Stimulated activated CD8-positive, alpha-beta memory T cell treated with anti-CD3 and anti-CD28 coated beads, Interleukin-7, amount 100 ng/mL, for 1 hour (primary cell): Measurements from ENCODE around the gene GABRR1.

ENCODE experiments used
- DNase-seq, 2 donors: peaks; one replicate each; pipeline ENCODE4 v3.0.0-alpha.2; 2020; ENCODE audit warnings: low read depth in 2 of 2

GABRR1 gene

DNA sequence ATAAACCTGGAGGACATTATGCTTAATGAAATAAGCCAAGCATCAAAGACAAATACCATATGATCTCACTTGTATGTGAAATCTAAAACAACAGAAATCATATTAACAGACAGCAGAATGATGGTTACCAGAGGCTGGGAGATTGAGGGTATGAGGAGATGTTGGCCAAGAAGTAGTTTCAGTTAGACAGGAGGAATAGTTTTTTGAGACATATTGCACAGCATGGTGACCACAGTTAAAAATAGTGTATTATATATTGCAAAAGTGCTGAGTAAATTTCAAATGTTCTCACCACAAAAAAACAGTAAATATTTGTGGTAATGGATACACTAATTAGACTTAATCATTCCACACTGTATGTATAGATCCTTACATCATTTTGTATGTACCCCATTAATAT is 1.8 kb downstream of the GABRR1 start:
- no peak for DNase-seq

GRCh38 chr6:89214197-89214596 is 3.0 kb downstream of the GABRR1 start:
- DNase-seq: no peak

DNA sequence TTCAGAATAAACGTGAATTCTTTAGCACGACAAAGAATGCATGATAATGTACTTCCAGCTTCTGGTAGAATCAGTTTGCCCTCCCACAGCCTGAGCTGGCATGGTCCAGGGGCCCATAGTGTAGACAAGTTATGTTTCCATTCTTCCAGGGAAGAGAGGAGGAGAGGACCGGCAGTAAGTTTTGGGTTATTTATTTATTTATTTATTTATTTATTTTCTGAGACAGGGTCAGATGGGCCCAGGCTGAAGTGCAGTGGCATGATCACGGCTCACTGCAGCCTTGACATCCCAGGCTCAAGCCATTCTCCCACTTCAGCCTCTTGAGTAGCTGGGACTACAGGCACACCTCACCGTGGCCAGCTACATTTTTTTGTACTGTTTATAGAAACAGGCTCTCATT is 4.7 kb downstream of the GABRR1 start:
- DNase-seq: no peak

- DNase-seq: no peak
These were observed 7.7 kb downstream of the GABRR1 start for GRCh38 chr6:89209457-89209856.

GRCh38 chr6:89208551-89208950 is 8.6 kb downstream of the GABRR1 start:
- no peak for DNase-seq

GRCh38 chr6:89205819-89206218 is 11.3 kb downstream of the GABRR1 start:
- DNase-seq: no peak

DNA sequence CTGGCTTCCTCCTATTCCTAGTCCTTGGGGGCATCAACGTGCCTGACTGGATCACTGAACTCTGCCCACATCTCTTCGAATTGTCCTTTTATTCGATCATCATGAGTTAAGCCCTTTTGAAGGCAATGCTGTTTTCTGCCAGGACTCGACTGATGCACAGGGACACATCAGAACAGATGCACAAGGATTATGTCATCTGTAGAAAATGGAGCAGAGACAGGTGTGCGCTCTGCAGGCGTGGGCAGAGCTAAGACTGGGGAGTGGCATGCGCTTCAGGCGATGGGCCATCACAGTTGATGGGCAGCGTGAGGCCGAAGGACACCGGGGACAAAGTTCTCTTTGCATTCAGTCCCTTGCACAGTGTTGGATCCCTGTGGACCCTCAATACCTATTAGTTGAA is 13.1 kb downstream of the GABRR1 start:
- no peak for DNase-seq

DNA sequence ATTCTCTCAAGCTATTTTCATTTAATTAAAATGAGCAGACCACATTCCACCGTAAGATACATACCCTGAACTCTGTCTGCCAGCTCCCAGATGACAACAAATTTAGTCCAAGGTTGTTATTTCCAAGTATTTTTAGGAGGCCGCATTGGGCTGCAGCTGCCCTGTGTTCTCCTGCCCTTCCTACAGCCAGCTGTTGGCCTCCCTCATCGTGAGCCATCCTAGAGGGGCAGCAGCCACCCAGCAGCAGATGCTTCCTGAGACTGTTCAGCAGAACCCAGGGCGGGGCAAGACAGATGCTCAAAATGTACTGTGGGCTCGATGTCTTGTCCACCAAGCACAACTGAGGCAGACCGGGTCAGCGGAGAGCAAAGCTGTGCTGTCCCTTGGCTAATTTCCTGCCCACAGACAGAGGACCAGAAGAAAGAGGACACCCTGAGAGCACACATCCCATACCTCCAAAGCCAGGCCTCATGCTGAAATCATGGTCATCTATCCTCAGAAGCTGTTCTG is 16.4 kb downstream of the GABRR1 start:
- DNase-seq: no peak

- DNase-seq: no peak
These were observed 17.6 kb downstream of the GABRR1 start for GRCh38 chr6:89199579-89199978.

DNA sequence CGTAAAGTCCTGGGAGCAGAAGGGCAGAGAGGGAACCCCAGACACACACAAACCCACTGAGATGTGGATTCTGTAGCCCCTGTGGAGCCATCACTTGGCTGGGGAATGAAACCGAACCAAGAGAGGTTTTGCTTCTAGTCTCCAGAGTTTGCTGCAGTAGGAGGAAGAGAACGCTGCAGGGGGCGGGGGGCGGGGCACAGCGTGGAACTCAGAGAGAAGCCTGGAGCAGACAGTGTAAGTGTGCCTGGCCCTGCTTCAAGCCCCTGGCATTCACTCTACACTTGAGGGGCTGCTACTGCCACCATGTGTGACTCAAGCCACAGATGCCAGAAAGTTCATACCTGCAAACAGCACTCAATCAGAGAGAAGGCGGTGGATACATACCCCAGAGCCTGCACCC is 18.9 kb downstream of the GABRR1 start:
- no peak for DNase-seq

GRCh38 chr6:89197141-89197540 is 20.0 kb downstream of the GABRR1 start:
- no peak for DNase-seq

- no peak for DNase-seq
These were observed 22.6 kb downstream of the GABRR1 start for GRCh38 chr6:89194559-89194958.

DNA sequence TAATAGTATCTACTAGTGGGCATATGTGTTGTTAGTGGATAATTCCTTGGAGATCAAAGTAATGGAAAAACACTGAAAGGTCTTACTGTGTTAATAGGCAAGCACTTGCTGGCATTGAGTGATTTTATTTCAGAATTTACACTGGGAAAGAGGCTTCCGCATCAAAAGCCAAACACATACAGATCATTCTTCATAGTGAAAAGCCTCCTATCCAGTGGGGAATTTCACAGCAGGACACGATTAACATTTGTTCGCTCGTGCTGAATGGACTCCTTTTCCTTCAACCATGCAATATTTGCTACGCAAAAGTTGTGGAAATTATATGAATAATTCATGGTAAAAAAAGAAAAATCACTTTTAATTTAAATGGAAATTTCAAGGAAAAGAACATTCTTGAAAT is 26.4 kb downstream of the GABRR1 start:
- no peak for DNase-seq

DNA sequence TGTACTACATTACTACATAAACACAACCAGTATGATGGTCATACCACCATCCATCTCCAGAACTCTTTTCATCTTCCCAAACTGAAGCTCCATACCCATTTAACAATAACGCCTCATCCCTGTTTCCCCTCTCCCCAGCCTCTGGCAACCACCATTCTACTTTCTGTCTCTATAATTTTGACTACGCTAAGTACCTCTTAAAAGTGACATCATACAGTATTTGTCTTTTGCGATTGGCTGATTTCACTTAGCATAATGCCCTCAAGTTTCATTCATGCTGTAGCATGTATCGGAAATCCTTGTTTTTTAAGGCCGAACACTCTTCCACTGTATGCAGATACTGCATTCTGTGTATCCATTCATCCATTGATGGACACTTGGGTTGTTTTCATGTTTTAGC is 29.7 kb downstream of the GABRR1 start:
- no peak for DNase-seq

DNA sequence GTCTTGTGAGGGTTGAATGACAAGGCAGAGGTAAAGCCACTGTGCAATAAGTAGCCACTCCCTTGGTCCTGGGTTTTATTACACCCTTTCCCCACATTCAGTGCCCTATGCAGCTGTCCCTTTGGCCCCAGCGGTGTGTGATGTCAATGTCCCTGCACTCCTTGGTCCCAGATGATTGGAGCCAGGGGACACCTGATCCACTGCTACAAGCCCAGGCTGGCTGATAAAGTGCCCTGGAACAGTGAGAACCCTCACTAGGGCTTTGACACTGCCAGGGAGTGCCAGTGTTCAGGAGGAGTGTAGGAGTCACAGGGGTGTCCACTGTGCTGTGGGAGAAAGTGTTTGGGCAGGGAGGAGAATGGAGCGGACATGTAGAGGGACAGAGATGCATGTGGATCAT is 30.4 kb downstream of the GABRR1 start:
- no peak for DNase-seq

DNA sequence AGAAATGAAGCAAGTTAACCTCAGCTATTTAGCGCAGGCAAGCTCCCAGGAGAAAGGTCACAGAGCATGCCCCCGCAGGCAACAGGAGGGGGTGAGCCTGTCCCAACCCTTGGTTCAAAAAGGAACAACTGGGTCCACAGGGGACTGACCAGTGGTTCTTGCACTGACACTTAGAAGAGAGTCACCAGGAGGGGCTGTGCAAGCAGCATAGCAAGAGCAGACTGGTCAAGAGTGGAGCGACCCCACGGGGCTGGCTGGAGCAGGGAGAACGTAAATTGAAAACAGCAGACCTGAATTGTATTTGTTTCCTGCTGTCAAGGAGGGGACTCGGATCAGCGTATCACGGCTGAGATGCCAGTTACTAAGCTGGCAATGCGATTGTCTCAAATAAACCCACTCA is 32.8 kb downstream of the GABRR1 start:
- DNase-seq: no peak

DNA sequence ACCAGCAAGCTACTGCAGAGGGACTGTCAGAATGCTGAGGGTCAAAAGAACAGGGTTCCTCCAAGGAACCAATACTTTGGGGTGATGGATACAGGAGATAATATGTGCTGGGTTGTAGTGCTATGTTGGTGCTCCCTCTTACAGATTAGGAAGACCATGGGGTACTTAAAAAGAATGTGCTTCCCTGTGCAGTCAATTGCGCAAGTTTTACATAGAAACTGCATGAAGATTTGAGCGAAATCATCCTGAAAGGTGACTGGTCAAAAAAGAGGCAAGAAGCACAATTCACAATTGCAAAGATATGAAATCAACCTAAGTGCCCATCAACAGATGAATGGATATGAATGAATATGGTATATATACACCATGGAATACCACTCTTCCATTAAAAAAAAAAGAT is 33.9 kb downstream of the GABRR1 start:
- DNase-seq: no peak

DNA sequence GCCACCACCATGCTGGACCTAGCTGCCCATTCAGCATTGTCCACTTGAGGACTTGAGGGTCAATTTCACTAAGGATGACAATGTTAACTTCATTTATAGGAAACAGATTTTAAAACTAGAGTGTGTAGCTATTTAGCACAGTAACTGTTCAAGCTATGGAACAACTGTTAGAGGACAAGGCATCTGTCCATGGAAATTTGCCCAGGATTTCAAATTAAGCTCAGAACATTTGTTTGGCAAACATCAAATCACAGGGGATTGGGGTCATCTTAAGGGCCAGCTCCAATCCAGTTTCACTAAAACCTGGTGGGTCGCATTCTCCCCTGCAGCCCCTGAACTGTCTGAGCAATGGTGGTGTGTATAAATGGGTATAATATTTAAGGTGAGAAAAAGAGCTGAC is 36.2 kb downstream of the GABRR1 start:
- DNase-seq: no peak

DNA sequence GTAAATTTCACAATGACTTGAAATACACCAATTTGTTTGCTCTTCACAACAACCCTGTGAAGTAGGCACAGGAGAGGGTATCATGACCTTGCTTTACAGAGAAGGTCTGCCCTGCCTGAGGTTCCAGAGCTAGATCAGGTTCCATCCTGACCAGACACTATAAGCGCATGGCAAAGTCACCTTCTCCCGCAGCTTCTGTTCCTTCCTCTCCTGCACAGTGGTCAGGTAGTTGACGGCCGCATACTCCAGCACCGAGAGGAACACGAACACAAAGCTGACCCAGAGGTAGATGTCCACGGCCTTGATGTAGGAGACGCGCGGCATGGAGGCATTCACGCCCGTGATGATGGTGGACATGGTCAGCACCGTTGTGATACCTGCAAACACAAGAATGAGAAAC is 37.0 kb downstream of the GABRR1 start:
- DNase-seq: no peak

- no peak for DNase-seq
These were observed 43.5 kb downstream of the GABRR1 start for GRCh38 chr6:89173634-89174033.

- no peak for DNase-seq
These were observed 45.0 kb downstream of the GABRR1 start for GRCh38 chr6:89172131-89172530.

DNA sequence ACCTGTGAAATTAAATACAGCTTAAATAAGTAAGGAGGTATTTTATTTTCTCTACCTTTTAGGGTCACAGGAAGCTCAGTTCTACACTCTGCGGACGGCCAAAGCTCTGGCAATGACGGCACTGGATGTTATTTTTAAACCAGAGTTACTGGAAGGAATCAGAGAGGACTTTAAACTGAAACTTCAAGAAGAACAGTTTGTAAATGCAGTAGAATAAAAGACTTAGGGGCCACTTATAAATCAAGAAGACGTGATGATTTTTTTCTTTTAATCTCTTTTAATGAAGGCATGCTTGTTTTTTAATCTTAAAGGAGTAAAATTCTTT is 55.1 kb downstream of the GABRR1 start:
- no peak for DNase-seq

DNA sequence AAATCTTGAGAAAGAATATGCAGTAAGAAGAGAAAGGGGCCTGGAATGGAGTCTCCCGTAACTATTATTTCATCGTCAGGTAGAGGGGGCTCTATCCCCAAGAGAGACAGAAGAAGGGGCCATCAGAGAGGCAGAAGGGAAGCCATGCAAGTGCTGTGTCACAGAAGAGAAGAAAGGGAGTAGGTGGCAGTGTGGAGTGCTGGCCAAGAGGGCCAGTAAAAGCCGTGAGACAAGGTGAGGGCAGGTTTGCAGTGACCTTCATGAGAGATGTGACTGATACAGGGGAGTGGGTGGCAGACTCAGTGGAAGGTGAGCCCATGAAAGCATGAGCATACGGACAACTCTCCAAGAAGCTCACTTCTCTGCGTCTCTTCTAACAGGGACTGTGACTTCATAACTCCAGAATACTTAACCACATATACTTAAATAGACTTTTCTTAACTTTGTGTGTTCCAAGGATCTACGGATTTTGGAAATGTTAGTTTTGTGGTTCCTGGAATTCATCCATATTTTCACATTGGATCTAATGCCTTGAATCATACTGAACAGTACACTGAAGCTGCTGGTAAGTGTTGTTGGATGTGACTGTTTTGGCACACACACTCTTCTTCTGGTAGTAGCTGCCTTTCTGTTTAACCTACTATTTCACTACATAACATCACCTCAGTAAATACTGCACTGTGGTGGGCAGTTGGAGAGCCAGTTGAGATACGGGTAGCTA is 55.7 kb downstream of the GABRR1 start:
- no peak for DNase-seq
